ENCODE results near the gene CCNA2. TPM values are rescaled to one million over a fixed set of nuclear protein-coding genes. Genes with fewer than 3 reads are reported as not detected.

CCNA2 gene
- total RNA-seq, 1 donor from 2014 or later: 8.2 TPM

DNA sequence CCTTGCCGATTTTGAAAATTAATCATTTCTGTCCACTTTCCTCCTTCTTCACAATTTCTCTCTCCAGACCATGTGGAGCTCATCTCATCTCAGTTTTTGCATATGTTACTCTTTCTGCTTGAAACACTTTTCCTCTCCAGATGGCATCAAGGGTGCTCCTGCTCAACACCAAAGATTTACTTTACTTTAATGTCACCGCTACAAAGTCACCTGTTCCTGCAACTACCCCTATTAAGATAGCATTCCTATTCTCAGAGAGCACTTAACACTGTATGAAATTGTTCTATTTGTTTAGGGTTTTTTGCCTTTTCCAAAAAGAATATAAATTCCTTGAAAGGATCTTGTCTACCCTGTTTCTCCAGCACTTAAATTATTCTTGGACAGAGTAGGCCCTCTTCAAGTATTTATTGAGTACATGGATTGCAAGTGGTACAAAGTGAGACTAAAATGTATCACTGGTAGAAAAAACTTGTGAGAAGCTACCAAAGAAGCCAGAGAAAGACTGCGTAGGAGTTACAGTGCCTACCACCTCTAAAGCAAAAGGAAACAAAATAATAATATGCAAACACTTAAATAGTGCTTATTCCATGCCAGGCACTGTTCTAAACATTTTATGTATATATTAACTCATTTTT, 23.7 kb downstream of the CCNA2 start:
- no peak for TF ChIP-seq CTCF (IDR thresholded peaks at IDR 0.05)
- Mint-ChIP-seq H3K4me3 (ENCODE audit: unreplicated experiment) (no peak overlapping the region), H3K9me3 (ENCODE audit: low read depth) (no peaks in the 10 kb centered on the region), H3K27me3 (ENCODE audit: low read depth) (no peaks in the 10 kb centered on the region), H3K36me3 (ENCODE audit: low read depth) (peaks cover 3% of the 10 kb centered on the region), H3K4me1 (ENCODE audit: low read depth) (peaks cover 22% of the 10 kb centered on the region), H3K27ac (ENCODE audit: unreplicated experiment) (no peak overlapping the region)
- no peak for DNase-seq (ENCODE audit: low spot score)

GRCh38 chr4:121799208-121799823, 24.4 kb downstream of the CCNA2 start:
- Mint-ChIP-seq H3K4me3 (ENCODE audit: unreplicated experiment) (no peak overlapping the region), H3K9me3 (ENCODE audit: low read depth) (no peaks in the 10 kb centered on the region), H3K27ac (ENCODE audit: unreplicated experiment) (no peak overlapping the region), H3K4me1 (ENCODE audit: low read depth) (peaks cover 22% of the 10 kb centered on the region), H3K27me3 (ENCODE audit: low read depth) (no peaks in the 10 kb centered on the region), H3K36me3 (ENCODE audit: low read depth) (no peaks in the 10 kb centered on the region)
- TF ChIP-seq CTCF (IDR thresholded peaks at IDR 0.05): no peak
- DNase-seq (ENCODE audit: low spot score): no peak

- no peak for TF ChIP-seq CTCF (IDR thresholded peaks at IDR 0.05)
- H3K4me1 Mint-ChIP-seq (ENCODE audit: low read depth): peaks cover 15% of the 10 kb centered on the region
- no peaks in the 10 kb centered on the region for H3K36me3 Mint-ChIP-seq (ENCODE audit: low read depth)
- H3K4me3 Mint-ChIP-seq (ENCODE audit: unreplicated experiment): no peak overlapping the region
- H3K27me3 Mint-ChIP-seq (ENCODE audit: low read depth): no peaks in the 10 kb centered on the region
- no peak overlapping the region for H3K27ac Mint-ChIP-seq (ENCODE audit: unreplicated experiment)
- no peaks in the 10 kb centered on the region for H3K9me3 Mint-ChIP-seq (ENCODE audit: low read depth)
- no peak for DNase-seq (ENCODE audit: low spot score)
Measured at GRCh38 chr4:121796283-121796682, 27.4 kb downstream of the CCNA2 start.

- Mint-ChIP-seq H3K9me3 (ENCODE audit: low read depth) (no peaks in the 10 kb centered on the region), H3K4me1 (ENCODE audit: low read depth) (peaks cover 23% of the 10 kb centered on the region), H3K36me3 (ENCODE audit: low read depth) (no peaks in the 10 kb centered on the region), H3K27me3 (ENCODE audit: low read depth) (no peaks in the 10 kb centered on the region), H3K4me3 (ENCODE audit: unreplicated experiment) (no peak overlapping the region), H3K27ac (ENCODE audit: unreplicated experiment) (no peak overlapping the region)
- no peak for TF ChIP-seq CTCF (IDR thresholded peaks at IDR 0.05)
- DNase-seq (ENCODE audit: low spot score): no peak
Measured at GRCh38 chr4:121794505-121795188, 29.0 kb downstream of the CCNA2 start.

- DNase-seq (ENCODE audit: low spot score): no peak
- H3K9me3 Mint-ChIP-seq (ENCODE audit: low read depth): no peaks in the 10 kb centered on the region
- no peaks in the 10 kb centered on the region for H3K36me3 Mint-ChIP-seq (ENCODE audit: low read depth)
- H3K4me1 Mint-ChIP-seq (ENCODE audit: low read depth): peaks cover 38% of the 10 kb centered on the region
- TF ChIP-seq CTCF (IDR thresholded peaks at IDR 0.05): no peak
- H3K4me3 Mint-ChIP-seq (ENCODE audit: unreplicated experiment): no peak overlapping the region
- H3K27me3 Mint-ChIP-seq (ENCODE audit: low read depth): no peaks in the 10 kb centered on the region
- H3K27ac Mint-ChIP-seq (ENCODE audit: unreplicated experiment): no peak overlapping the region
Measured at GRCh38 chr4:121792966-121793365, 30.7 kb downstream of the CCNA2 start.
